ENCODE data around the gene MT1X.

MT1X gene

GRCh38 chr16:56641166-56641565, 41.1 kb upstream of the MT1X start:
- Histone ChIP-seq H3K9me3 (ENCODE audit: insufficient read depth, low read length, severe bottlenecking) (no peaks in the 10 kb centered on the region), H3K27me3 (ENCODE audit: insufficient read depth, low read length, poor library complexity) (peaks cover 50% of the 10 kb centered on the region), H4K20me1 (ENCODE audit: insufficient read depth, low read length) (no peaks in the 10 kb centered on the region), H2AFZ (ENCODE audit: low read depth, low read length) (no peak overlapping the region), H3K27ac (ENCODE audit: low read length) (no peak overlapping the region), H3K79me2 (ENCODE audit: insufficient read depth, low read length) (no peaks in the 10 kb centered on the region), H3K4me2 (ENCODE audit: insufficient read depth, low read length) (no peak overlapping the region), H3K4me3 (ENCODE audit: low read depth in 1 of 2, low read length in 2 of 2) (no peak overlapping the region), H3K9ac (ENCODE audit: low read depth, low read length) (no peak overlapping the region), H3K4me1 (ENCODE audit: insufficient read depth, low read length) (no peaks in the 10 kb centered on the region), H3K36me3 (ENCODE audit: insufficient read depth, low read length) (no peaks in the 10 kb centered on the region)
- ATAC-seq (ENCODE audit: insufficient read depth, low read depth) (no peak), DNase-seq (no peak)
- no peak for TF ChIP-seq EZH2 (IDR thresholded peaks at IDR 0.05; ENCODE audit: borderline replicate concordance, low read depth, low read length, severe bottlenecking)
- no peak for TF ChIP-seq CTCF (IDR thresholded peaks at IDR 0.05; ENCODE audit: borderline replicate concordance, extremely low read depth, low read length, poor library complexity, severe bottlenecking)

- H4K20me1 ChIP-seq (ENCODE audit: insufficient read depth, low read length) = no peaks in the 10 kb centered on the region
- H3K27me3 ChIP-seq (ENCODE audit: insufficient read depth, low read length, poor library complexity) = peaks cover 49% of the 10 kb centered on the region
- H3K9me3 ChIP-seq (ENCODE audit: insufficient read depth, low read length, severe bottlenecking) = no peaks in the 10 kb centered on the region
- H3K36me3 ChIP-seq (ENCODE audit: insufficient read depth, low read length) = no peaks in the 10 kb centered on the region
- peak; percentile 57 for DNase-seq
- H2AFZ ChIP-seq (ENCODE audit: low read depth, low read length) = no peak overlapping the region
- H3K4me1 ChIP-seq (ENCODE audit: insufficient read depth, low read length) = no peaks in the 10 kb centered on the region
- TF ChIP-seq CTCF (IDR thresholded peaks at IDR 0.05; ENCODE audit: borderline replicate concordance, extremely low read depth, low read length, poor library complexity, severe bottlenecking) (no peak), EZH2 (IDR thresholded peaks at IDR 0.05; ENCODE audit: borderline replicate concordance, low read depth, low read length, severe bottlenecking) (peak; percentile 36)
- no peak overlapping the region for H3K9ac ChIP-seq (ENCODE audit: low read depth, low read length)
- no peak overlapping the region for H3K4me3 ChIP-seq (ENCODE audit: low read depth in 1 of 2, low read length in 2 of 2)
- H3K4me2 ChIP-seq (ENCODE audit: insufficient read depth, low read length) = no peak overlapping the region
- peak; percentile 97 for ATAC-seq (ENCODE audit: insufficient read depth, low read depth)
- H3K27ac ChIP-seq (ENCODE audit: low read length) = no peak overlapping the region
- no peaks in the 10 kb centered on the region for H3K79me2 ChIP-seq (ENCODE audit: insufficient read depth, low read length)
Measured at GRCh38 chr16:56643080-56643778, 39.0 kb upstream of the MT1X start.

- Histone ChIP-seq H2AFZ (ENCODE audit: low read depth, low read length) (no peak overlapping the region), H3K4me1 (ENCODE audit: insufficient read depth, low read length) (no peaks in the 10 kb centered on the region), H3K27ac (ENCODE audit: low read length) (no peak overlapping the region), H3K4me3 (ENCODE audit: low read depth in 1 of 2, low read length in 2 of 2) (no peak overlapping the region), H3K9ac (ENCODE audit: low read depth, low read length) (no peak overlapping the region), H3K79me2 (ENCODE audit: insufficient read depth, low read length) (no peaks in the 10 kb centered on the region), H3K36me3 (ENCODE audit: insufficient read depth, low read length) (no peaks in the 10 kb centered on the region), H4K20me1 (ENCODE audit: insufficient read depth, low read length) (no peaks in the 10 kb centered on the region), H3K4me2 (ENCODE audit: insufficient read depth, low read length) (no peak overlapping the region), H3K9me3 (ENCODE audit: insufficient read depth, low read length, severe bottlenecking) (no peaks in the 10 kb centered on the region), H3K27me3 (ENCODE audit: insufficient read depth, low read length, poor library complexity) (peaks cover 48% of the 10 kb centered on the region)
- TF ChIP-seq CTCF (IDR thresholded peaks at IDR 0.05; ENCODE audit: borderline replicate concordance, extremely low read depth, low read length, poor library complexity, severe bottlenecking) = no peak
- TF ChIP-seq EZH2 (IDR thresholded peaks at IDR 0.05; ENCODE audit: borderline replicate concordance, low read depth, low read length, severe bottlenecking) = no peak
- no peak for ATAC-seq (ENCODE audit: insufficient read depth, low read depth)
- no peak for DNase-seq
Measured at GRCh38 chr16:56643833-56644232, 38.4 kb upstream of the MT1X start.
